GM19035 (cell line): ENCODE data around the gene GPR62.

Experiments used
- ATAC-seq: cut with Tn5 transposase; IDR thresholded peaks from one replicate; pipeline ENCODE4 v1.9.1; 2021; ENCODE audit not compliant: unreplicated experiment

GPR62 gene

DNA sequence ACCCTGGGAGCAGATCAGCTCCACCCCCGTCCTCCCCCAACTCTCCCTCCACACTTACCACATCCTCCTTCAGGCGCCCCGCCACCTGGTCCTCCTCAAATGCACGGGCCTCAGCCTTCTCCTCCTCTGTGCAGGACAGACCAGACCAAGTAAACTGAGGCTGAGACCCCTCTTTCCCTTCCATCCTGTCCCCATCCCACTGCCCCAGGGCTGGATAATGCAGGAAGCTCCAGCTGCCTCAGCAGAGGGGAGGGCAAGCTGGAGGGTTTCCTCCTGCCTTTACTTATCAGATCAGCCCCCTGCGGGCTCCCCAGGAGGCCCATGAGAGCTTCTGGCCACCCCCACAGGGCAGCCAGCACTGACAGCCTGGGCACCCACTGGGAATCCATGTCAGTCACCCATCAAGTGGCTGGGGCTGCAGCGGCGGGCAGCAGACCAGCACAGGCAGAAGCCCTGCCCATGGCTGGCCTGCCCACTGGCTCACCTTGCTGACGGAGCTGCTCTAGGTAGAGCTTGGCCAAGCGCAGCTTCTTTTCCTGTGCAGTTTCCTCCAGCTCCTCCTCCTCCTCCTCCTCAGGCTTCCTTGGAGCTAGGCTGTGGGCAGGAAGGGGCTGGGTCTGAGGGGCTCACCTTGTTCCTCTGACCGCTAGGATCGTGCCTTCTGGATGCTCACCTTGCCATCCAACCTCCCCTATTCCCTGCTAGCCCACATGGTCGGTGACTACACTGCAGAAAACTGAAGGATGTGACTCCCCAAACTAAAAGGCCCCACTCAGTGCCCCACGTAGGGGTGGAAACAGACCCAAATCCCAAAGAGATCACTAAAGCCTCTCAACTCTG, 17.4 kb upstream of the GPR62 start:
- ATAC-seq = no peak

- ATAC-seq = no peak
Observed at GRCh38 chr3:51938780-51939425, 16.3 kb upstream of the GPR62 start.

DNA sequence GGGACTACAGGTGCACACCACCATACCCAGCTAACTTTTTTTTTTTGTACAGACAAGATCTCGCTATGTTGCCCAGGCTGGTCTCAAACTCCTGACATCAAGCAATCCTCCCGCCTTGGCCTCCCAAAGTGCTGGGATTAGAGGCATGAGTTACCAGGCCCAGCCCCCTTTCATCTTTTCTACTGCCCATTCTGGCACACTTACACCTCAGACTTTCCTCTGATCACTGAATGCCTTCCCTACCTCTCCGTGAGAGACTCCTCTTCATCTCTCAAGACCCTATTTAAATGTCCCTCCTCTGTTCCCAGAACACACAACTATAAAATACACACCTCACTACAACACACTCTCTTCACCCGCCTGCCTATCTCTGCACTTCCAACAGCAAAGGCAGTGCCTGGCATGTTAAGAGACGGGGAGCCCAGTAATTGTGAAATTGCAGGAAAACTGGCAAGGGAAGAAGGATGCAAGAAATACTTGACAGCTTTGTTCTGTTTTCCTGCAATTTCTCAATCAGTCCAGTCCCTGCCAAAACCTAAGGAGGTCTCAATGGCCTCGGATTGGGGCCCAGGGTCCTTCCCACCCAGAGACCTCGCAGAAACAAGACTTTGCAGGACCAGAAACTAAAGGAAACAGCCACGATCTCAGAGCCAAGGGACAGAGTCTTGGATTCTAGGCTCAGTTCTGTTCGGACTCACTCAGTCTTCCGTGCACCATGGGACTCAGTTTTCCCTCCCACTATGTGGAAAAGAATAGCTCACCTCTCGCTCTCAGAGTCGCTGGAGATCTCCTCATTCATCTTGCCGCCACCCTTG, 14.3 kb upstream of the GPR62 start:
- ATAC-seq = no peak

GRCh38 chr3:51941463-51941797, 13.8 kb upstream of the GPR62 start:
- no peak for ATAC-seq

DNA sequence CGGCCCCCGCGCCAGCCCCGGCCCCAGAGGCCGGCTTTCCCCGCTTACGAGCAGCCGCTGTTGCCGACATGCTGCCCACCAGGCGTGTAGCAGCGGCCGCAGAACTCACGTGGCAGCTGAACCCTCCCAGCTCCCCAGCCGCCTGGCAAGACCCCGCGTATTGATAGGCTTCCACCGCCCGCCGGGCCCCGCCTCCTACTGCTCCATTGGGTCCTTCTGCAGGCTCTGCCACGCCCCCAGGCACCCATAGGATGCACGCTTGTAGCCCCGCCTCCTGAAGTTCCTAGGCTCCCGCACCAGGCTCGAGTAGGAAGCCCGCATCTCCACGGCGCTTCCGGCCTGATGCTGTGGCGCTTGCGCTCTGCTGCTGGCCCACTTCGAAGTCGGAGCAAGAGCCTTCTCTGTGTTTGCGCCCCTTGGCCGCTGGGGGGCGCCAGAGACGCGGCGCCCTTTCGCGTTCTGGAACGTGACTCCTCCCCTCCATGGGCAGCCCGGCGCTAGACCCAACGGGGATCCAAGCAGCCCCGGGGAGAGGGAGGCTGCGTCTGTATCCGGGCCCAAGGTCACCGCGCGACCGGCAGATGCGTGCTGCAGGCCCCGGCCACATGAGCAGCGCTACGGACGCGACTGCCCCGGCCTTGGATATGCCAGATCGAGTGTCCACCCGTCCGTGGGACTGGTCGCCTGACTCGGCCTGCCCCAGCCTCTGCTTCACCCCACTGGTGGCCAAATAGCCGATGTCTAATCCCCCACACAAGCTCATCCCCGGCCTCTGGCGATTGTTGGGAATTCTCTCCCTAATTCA, 13.2 kb upstream of the GPR62 start, which contains the start of the genes PARP3 and RRP9:
TSS of gene PARP3 (plus strand) at position 566 of the 805 bp plus-strand sequence. CDS start 993 bp downstream, outside the sequence.
TSS of gene RRP9 (minus strand) at position 107 of the 805 bp plus-strand sequence. CDS start at position 70, 37 bp downstream.
- ATAC-seq = peak; percentile 88

- peak; percentile 33 for ATAC-seq
Observed at GRCh38 chr3:51942603-51943450, 12.4 kb upstream of the GPR62 start.

DNA sequence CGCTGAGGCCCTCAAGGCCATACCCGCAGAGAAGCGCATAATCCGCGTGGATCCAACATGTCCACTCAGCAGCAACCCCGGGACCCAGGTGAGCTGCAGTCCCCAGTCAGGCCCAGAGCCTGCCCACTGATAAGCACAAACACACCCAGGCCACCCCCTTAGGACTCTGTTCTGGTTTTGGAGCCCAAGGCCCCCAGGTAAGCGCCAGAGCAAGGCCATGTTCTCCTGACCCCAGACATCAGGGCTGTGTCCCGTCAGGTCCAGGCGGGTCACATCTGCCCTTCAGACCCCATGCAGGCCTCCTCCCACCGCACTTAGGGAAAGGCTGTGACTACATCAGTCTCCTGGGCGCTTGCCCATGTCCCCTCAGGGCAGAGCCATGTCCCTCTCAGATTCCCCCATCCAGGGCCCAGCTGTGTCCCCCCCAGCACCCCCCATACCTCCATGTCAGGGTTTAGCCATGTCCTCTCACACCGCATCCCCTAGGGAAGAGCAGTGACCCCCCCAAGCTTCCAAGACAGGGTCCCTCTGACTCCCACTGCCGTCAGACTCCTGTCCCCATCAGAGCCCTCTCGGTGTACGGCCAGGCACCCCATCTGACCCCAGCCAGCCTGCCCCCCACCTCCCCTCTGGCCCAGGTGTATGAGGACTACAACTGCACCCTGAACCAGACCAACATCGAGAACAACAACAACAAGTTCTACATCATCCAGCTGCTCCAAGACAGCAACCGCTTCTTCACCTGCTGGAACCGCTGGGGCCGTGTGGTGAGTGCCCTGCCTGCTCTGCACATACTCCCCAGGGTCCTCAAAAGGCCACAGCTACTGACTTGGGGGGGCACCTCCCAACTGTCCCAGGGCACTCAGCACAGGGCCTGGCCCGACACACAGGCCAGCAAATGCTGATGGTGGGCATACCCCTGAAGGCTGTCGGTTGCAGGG, 11.5 kb upstream of the GPR62 start:
- ATAC-seq = no peak

DNA sequence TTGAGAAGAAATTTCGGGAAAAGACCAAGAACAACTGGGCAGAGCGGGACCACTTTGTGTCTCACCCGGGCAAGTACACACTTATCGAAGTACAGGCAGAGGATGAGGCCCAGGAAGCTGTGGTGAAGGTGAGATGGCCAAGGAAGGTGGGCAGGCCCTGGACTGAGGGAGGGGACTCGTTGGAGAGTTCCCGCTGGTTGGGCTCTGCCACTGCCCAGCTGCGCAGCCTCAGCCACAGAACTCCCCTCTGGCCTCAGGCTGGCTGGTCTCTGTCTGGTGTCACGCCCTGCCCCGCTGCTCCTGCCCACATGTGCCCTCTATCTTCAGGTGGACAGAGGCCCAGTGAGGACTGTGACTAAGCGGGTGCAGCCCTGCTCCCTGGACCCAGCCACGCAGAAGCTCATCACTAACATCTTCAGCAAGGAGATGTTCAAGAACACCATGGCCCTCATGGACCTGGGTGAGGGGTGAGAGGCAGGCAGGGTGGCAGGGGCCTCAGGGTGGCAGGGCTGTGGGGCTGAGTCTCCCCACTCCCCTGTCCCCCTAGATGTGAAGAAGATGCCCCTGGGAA, 10.6 kb upstream of the GPR62 start:
- no peak for ATAC-seq

DNA sequence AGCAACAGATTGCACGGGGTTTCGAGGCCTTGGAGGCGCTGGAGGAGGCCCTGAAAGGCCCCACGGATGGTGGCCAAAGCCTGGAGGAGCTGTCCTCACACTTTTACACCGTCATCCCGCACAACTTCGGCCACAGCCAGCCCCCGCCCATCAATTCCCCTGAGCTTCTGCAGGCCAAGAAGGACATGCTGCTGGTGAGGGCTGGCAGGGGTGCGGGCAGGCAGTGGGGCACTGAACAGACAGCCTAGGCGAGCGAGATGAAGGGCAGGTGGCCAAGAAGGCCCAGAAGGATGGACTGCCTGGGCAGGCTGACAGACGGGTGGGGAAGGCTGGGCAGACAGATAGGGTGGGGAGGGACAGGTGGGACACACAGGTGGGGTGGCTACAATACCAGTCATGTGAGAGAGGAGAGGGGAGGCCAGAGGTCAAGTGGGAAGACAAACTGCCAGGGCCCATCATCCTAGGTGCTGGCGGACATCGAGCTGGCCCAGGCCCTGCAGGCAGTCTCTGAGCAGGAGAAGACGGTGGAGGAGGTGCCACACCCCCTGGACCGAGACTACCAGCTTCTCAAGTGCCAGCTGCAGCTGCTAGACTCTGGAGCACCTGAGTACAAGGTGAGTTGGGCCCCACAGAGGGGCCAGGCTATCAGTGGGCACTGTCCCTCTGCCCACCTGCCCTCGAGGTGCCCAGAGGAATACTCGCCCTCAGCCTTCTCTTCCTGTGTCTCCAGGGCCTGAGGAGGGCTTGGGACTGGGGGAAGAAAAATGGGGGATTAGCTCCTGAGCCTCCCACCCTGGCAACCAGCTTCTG, 9.9 kb upstream of the GPR62 start:
- no peak for ATAC-seq

- ATAC-seq = no peak
Observed at GRCh38 chr3:51945926-51946705, 9.1 kb upstream of the GPR62 start.

GRCh38 chr3:51946796-51947195, 8.4 kb upstream of the GPR62 start:
- ATAC-seq = no peak

- no peak for ATAC-seq
Observed at GRCh38 chr3:51947215-51947900, 7.8 kb upstream of the GPR62 start.

DNA sequence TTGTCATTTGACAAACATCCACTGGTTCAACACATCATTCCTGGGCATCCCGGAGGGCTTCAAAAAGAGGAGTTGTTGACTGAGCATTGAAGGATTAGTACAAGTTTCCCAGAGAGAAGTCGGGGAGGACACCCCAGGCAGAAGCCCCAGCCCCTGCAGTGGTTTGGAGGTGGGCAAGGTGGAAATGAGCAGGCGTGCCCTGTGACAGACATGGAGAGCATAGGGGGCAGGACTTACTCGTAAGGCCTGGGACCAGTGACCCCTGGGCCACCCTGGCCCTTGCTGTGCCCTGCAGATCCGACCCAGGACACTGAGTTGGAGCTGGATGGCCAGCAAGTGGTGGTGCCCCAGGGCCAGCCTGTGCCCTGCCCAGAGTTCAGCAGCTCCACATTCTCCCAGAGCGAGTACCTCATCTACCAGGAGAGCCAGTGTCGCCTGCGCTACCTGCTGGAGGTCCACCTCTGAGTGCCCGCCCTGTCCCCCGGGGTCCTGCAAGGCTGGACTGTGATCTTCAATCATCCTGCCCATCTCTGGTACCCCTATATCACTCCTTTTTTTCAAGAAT, 7.1 kb upstream of the GPR62 start:
- ATAC-seq = no peak

DNA sequence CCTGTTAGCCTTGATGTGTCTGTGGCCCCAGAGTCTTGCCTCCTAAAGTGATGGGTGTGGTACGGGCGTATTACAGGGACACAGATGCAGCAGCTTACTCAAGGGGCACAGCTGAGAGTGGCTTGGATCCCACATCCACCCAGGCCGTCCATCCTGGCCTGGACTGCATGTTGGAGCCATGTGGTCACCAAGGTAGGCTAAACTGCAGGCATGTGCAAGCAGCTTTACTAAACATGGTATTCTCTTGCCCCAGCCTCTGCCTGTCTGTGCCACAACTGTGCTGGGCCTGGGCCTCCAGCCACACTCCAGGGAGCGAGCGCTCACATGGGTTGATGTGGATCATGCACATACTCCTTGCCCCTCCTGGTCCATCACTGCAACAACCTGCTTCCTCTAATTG, 6.1 kb upstream of the GPR62 start:
- ATAC-seq = no peak

- ATAC-seq = no peak
Observed at GRCh38 chr3:51950899-51951298, 4.3 kb upstream of the GPR62 start.

DNA sequence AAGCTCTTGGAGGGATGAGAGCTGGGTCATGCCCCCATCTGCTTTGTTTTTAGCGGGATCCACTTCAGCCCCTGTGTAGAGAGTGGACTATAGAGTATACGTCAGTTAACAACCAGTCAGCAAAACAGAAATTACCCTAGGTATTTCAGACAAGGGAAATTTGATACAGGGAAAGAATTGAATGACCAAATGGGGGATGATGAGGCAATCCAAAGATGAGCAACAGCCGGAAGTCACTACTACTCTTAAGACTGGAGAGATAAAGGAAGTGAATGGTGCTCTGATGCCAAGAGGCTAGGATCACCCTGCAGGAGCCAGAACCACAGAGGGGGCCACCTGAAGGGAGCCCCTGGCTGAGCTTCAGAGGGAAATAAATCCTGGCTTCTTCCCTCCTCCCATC, 1.7 kb upstream of the GPR62 start:
- ATAC-seq = no peak
